Measurements from ENCODE around the gene ASCL5.

Gene ASCL5

DNA sequence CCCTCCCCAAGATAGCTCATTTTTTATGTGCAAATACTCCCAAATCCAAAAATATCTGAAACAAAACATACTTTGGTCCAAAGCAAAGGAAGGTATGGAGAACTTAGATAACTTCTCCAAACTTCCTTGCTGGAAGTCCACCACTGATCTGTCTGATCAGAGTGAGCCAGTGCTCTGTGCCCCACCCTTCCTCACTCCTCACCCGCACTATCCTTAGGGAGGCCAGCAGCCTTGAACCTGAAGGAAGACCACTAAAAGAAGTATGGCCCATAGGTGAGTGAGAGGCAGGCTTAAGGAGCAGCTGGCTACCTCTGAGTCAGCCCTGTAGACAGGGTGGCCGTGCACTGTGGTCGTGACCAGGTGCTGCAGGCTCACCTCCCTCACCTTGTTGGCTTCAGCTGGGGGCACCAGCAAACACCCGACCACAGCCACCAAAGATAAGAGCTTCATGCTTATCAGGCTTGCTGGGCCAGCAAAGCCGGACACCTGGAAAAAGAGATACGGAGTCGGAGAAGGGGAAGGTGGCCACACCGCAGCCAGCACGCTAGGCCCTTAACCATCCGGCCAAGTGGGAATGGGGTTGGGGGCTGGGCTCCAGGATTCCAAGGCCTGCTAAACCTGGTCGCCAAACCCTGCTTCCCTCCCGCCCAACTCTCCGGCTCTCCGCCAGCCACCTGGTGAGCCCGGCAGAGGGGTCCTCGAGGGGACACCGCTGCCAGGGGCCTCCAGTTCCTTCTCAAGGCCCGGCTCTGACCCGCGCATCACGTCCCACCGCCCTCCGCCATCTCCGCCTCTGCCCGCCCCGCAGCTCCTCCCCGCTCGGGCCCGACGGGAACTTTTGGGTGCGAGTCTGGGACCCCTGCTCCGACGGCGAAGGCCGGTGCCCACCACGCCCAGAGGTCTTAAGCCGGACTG is 26.7 kb upstream of the ASCL5 start:
- no peak for DNase-seq

DNA sequence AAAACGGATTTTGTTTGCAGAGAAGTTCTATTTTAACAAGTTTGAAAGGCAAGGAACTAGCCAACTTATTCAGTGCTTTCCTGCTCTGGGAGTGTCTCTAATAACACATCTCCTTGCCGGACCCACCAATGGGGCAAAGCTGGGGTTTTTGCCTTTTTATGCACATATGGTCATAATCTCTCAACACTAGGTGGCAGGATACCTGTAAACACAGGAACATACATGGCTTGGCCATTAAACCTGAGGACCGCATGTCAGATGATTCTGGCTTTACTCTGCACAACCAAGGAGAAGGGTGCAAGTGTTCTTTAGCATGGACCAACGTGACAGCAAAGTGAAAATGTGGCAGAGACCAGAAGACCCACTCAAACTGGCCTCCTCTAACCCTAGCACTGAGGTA is 22.4 kb upstream of the ASCL5 start:
- no peak for DNase-seq

GRCh38 chr1:201147396-201148015 is 20.5 kb upstream of the ASCL5 start:
- no peak for DNase-seq

GRCh38 chr1:201146626-201147390 is 19.8 kb upstream of the ASCL5 start:
- no peak for DNase-seq

- DNase-seq, result no peak
Observed at GRCh38 chr1:201145816-201146215, 18.8 kb upstream of the ASCL5 start.

DNA sequence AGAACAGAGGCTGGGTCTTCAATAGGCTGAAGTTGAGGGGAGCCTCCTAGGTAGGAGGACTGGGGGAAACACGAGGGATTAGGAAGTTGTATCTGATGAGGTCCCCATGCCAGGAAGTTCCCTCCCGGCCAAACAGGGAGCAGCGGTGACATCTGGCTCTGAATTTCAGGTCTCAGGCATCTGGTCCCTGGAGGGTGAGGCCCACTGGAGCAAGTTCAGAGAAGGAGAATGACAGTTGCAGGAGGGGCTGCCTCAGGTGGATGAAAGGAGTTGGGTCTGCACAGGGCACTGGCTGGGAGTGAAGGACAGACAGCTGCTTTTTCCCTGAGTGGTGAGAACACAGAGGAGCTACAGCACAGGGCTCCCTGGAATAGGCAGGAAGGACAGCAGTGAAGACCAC is 18.1 kb upstream of the ASCL5 start:
- no peak for DNase-seq

DNA sequence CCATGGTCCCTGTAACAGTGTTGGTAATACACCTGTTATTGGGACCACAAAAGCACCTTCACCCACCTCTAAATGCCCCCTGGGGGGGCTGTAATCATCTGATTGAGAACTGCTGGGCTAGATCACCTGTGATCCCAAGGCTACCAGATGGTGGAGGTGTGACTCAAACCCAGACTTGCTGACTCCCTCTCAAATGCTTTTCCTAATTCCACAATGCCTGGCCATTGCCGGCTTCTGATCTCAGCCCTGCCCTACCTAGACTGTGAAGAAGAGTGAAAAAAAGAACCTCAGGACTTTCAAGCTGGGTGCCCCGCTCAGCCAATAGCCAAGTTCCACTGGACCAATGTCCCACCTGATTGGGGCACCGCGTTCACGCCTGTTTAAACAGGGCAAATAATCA is 17.7 kb upstream of the ASCL5 start:
- no peak for DNase-seq

DNA sequence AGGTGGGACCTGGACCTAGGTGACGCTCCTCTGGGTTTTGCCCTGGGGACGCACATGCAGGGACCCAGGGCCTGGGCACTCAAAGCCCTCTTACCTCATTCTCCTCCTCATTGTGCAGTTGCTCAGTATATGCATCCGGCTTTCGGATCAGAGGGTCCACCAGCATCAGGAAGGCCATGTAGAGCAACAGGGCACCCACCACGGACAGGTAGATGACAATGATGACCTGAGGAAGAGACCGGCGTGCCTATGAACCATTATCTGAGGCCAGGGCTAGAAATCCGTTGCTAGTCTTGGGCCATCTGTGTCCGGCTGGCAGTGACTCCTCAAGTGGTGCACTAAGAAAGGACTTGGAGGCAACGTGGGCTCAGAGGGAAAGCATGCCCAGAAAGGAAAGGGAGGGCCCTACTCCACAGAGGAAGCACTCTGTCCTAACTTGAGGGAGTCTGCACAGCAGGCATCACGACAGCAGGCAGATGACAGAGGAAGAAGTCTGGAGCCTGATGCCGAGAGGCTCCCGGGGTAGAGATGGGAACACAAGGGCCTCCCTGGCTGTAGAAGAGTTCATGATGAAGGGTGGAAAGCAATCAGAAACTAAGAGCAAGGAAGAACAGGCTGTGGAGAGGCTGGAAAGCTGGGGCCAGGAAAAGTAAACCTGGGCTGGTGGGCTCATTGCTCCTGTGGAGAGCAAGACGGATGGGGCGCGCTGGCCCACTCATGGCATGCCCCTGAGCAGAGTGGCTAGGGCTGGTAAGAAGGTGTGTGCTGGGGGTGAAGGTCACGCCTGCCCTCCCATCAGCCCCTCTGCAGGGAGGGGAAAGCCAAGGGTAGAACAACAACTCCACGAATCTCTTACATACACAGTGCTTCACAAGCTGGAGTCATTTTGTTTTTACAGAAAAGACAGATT is 17.0 kb upstream of the ASCL5 start:
- DNase-seq, result no peak

DNA sequence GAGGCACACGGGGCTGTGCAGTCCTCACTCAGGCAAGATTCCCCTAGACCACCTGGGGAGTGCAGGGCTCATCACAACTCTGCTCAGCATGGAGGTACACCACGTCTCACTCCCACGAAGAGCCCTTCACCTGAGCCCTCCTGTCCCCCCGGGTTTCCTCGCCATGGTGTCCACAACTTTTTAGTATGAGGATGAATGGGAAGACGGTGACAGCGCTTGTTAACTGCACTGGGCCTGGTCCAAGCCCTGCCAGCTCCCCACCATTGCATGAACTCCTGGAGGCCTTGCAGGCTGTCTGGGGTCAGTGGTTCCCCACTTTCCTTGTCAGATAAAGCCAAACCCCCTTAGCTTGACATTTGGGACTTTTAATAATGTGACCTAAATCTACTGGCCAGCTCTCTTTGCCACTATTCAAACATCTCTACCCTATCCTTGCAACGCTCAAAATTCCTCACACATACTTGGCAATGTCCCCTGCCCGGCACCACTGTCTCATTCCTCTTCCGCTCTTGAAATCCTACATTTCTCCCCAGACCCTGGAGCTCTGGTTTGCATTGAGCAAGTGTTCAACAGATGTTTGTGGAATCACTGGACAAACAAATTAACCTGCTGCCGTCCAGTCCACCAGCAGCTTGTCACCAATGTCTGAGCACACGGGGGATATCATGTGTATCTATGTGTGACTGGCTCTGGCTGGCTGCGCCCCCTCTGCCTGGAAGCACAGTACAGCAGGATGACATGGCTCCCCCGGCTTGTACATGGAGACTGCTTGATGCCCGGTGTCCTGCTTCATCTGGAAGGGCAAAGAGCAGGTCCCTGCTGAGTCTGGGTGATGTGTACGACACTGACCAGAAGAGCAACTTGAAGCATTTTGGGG is 16.1 kb upstream of the ASCL5 start:
- DNase-seq, result no peak

GRCh38 chr1:201142011-201142848 is 15.2 kb upstream of the ASCL5 start:
- no peak for DNase-seq

DNA sequence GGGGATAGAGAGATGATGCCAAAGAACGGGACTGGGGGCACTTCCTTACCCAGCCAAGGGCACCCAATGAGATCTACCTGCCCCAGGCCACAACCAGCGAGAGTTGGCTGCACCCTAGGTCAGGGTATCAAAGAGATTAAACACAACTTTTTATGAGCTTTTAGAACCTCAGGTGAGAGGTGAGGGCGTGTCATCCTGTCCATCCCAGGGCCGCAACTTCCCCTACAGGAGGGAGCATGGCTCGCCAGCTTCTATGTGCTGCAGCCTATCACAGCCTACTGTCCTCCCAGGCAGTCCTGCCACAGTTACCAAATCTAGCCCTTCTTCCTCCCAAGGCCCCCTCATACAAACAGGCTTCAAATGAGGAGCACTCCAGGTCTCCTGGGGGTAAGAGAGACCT is 14.4 kb upstream of the ASCL5 start:
- no peak for DNase-seq

DNA sequence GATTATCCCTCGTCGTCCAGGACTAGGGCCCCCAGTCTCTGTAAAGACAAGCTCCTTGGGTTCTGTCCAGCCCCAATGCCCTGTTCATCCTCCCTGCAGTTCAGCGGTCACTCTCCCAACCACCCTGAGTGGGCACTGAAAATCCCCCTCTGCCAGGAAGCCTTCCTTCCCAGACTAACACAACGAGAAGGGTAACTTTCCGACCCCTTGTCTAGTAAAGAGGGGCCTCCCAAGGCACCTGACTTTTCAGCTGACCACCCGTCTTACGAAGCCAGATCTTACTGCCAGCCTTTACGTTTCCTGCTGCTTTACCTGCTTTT is 13.9 kb upstream of the ASCL5 start:
- DNase-seq, result no peak

GRCh38 chr1:201140235-201140940 is 13.4 kb upstream of the ASCL5 start:
- DNase-seq, result no peak

DNA sequence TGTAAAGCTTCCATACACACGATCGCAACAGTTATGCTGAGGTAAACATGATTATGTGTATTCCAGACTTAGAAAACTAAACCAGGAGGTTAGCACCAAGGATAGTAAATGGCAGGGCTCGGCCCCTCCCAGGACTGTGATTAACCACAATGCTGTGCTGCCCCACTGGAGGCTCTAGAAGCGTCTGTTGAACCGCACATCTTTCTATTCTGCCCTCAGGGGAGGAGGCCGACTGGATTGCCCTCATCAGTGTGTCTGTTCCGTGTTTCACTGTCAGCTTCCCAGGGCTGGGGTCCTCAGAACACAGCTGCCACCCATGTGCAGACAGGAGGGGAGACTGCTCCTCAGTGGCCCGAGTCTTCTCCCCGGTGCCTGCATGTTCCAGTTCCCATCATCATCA is 12.8 kb upstream of the ASCL5 start:
- no peak for DNase-seq

DNA sequence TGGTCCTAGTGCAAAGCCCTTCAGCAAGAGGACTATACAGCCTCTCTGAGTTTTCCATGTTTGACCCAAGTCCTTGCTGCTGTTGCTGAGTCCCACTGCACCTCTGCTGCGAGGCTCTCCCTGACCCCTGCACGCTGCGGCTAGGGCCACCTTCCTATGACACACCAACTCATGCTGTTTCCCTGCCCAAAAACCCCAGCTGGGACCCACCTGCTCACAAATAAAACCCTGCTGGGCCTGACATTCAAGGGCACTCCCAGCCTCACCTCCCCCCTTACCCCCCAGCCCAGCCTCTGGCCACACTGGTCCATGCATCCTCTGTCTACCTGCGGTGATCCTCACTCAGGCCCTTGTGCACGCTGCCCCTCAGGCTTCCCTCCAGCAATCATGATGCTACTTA is 12.3 kb upstream of the ASCL5 start:
- DNase-seq, result no peak

DNA sequence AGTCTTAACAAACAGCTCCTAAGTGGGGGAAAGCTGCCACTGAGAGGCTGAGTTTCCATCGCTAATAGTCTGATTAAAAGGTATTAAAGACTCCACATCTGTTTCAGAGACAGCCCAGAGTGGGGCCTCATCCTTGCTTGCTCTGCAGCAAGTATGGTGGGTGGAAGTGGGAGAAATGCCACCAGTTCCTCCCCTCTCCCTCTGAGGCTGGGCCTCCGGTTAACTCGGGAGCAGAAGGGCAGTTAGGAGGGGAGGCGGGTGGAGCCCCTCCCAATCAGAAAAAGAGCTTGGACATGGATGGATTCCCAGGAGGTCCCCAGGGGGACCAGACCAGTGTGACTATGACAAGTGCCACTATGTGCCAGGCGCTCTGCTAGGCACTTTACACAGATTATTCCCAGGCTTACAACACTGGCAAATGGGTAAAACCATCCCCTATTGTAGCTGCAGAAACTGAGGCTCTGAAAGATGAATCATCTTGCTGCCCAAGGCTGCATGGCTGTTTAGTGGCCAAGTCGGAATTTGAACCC is 11.4 kb upstream of the ASCL5 start:
- no peak for DNase-seq

- no peak for DNase-seq
Observed at GRCh38 chr1:201137579-201138310, 10.8 kb upstream of the ASCL5 start.

- no peak for DNase-seq
Observed at GRCh38 chr1:201137024-201137392, 10.0 kb upstream of the ASCL5 start.

- no peak for DNase-seq
Observed at GRCh38 chr1:201136355-201137023, 9.5 kb upstream of the ASCL5 start.

Measured in GF-D8 (cell line).